Measurements from ENCODE around the gene CATSPER1.

DNA sequence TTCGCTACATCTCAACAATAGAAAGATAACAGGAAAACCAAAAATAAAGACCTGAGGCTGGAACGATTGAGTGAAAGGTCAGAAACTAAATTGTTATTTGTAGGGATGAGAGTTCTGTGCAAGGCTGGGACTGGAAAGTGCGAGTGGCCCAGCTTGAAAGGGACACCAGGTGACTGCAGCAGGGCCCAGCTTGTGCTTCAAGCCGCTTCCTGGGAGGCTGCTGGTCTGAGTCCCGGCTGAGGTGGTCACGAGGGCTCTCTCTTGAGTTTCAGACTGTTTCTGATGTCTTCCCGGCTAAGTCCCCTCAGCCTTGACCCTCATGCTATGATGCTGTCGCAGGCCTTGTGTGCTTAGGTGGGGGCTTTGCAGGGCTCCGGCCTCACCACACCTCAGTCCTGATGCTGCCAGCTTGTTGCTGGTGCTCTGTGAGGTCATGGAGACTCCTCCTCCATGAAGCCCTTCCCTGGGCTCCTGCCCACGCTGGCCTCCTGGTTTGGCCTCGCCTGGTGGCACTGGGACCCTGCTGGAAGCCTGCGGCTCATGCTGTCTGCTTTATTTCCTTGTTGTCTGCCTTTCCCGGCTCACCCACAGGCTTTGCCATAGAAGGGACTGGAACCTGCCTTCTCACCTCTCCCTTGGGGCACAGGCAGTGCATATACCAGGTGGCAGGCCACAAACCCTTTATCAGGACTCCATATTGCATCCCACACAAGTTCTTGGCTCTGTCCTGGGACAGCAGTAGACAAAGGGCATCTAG is 20.0 kb downstream of the CATSPER1 start:
- TF ChIP-seq, protein P1, sequence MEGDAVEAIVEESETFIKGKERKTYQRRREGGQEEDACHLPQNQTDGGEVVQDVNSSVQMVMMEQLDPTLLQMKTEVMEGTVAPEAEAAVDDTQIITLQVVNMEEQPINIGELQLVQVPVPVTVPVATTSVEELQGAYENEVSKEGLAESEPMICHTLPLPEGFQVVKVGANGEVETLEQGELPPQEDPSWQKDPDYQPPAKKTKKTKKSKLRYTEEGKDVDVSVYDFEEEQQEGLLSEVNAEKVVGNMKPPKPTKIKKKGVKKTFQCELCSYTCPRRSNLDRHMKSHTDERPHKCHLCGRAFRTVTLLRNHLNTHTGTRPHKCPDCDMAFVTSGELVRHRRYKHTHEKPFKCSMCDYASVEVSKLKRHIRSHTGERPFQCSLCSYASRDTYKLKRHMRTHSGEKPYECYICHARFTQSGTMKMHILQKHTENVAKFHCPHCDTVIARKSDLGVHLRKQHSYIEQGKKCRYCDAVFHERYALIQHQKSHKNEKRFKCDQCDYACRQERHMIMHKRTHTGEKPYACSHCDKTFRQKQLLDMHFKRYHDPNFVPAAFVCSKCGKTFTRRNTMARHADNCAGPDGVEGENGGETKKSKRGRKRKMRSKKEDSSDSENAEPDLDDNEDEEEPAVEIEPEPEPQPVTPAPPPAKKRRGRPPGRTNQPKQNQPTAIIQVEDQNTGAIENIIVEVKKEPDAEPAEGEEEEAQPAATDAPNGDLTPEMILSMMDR (IDR thresholded peaks at IDR 0.05) = no peak
- no peak for TF ChIP-seq EZH2 (IDR thresholded peaks at IDR 0.05)

All from neural progenitor cell (in vitro differentiated cells).